SK-N-MC (cell line): Measurements from ENCODE around the gene MTRFR.
A peak's percentile ranks its signal among the peaks of the same experiment; 100 is the strongest.

Experiments used
- DNase-seq: peaks from one replicate; pipeline ENCODE4 v3.0.0-alpha.2; 2011; ENCODE audit warnings: low read depth, low spot score
- H3K27ac ChIP-seq: fragments of 200-600 bp; sonication (generic); 2 replicates; pipeline ENCODE4 v1.5.1; 2016; ENCODE audit warnings: mixed run types
- H3K36me3 ChIP-seq: fragments of 200-600 bp; sonication (generic); 2 replicates; pipeline ENCODE4 v1.6.1; 2017; ENCODE audit warnings: antibody characterized with exemption, low read length, mixed read lengths; ENCODE audit not compliant: insufficient read depth
- H3K4me3 ChIP-seq: fragments of 200-600 bp; sonication (generic); 2 replicates; pipeline ENCODE4 v1.5.1; 2016
- H3K9ac ChIP-seq: fragments of 200-600 bp; sonication (generic); 2 replicates; pipeline ENCODE4 v1.8.0; 2017; ENCODE audit warnings: mixed run types, mixed read lengths; ENCODE audit not compliant: insufficient read length
- H3K9me3 ChIP-seq: fragments of 200-600 bp; sonication (generic); 2 replicates; pipeline ENCODE4 v1.6.1; 2017; ENCODE audit warnings: low read depth, mild to moderate bottlenecking, antibody characterized with exemption, low read length, moderate library complexity, mixed read lengths
- EZH2 ChIP-seq: fragments of 200-600 bp; sonication (generic); IDR thresholded peaks from one replicate; pipeline ENCODE4 v1.6.1; 2017; ENCODE audit warnings: antibody characterized with exemption
- FOXP2 ChIP-seq: optimal IDR thresholded peaks from 2 replicates; pipeline ENCODE3; 2011; ENCODE audit warnings: mild to moderate bottlenecking, moderate library complexity; ENCODE audit not compliant: insufficient read depth; ENCODE audit errors: extremely low read length, control extremely low read depth
- POLR2AphosphoS5 ChIP-seq: IDR thresholded peaks from 2 replicates; pipeline ENCODE4 v1.6.1; 2012; ENCODE audit warnings: mild to moderate bottlenecking, low read depth, low read length, borderline replicate concordance

The MTRFR gene

DNA sequence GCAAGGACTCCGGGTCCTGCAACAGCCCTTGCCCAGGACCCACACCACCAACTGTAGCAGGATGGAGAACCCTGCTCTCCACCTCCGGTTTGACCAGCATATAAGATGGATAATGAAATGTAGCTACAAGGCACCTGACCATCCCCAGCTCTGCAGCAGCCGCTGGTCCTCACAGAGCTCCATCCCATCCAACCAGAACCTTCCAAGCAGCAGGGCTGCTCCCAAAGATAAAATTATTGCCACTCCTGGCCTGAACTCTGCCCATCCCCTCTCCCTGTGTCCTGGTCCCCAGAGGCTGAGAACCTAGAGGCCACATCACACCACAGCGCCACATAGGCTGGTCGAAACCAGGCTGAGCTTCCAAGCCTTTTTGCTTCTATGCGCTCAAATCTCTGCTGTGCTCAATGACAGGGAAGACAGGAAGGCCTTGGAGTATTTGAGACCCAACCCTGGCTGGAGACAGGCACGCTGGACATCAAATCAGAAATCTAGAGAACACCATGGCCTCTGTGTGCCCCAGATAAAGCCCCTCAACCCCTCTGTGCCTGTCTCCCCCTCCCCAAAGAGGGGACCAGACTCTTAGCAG, 34.2 kb downstream of the MTRFR start:
- no peak for TF ChIP-seq EZH2
- no peak for DNase-seq
- Histone ChIP-seq H3K27ac (no peak overlapping the region), H3K9ac (no peak overlapping the region), H3K9me3 (no peaks in the 10 kb centered on the region), H3K36me3 (peaks cover 3% of the 10 kb centered on the region; the same call in 1 of the 2 replicates), H3K4me3 (no peak overlapping the region)

DNA sequence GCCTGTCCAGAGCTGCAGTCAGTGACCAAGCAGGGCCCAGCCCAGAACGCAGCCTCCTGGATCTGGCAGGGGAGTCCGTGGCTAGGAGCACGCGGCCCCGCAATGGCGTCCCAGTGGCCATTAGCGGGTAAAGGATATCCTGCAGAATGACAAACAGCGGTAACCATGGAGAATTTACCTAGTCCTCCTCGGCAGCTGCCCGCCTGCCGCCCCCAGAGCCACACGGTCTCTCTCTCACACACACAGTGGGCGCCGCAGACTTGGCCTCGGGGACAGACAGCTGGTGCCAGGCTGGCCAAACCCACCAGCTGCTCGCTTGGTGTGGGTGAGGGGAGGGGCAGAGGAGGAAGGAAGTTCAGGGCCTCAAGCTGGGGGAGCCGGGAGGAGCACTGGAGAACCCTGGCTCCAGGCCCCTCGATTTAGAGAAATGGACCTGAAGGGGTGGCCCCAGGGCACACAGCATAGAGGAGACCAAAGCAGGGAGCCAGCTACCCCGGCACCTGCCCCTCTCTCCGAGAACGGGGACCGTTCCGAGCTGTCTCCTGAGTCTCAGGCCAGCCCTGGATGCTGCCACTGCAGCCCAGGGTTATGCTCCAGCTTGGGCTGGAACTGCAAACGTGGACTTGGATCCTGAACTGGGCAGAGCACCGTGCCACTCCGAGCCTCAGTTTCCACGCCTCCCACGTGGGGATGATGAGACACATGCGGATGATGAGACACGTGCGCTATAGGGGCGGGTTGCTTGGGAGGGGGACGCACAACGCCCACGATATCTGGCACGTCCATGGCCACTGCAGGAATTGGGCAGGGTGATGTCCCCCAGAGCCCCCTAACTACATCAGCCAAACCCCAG, 35.0 kb downstream of the MTRFR start:
- Histone ChIP-seq H3K27ac (no peak overlapping the region), H3K4me3 (no peak overlapping the region), H3K36me3 (peaks cover 3% of the 10 kb centered on the region; the same call in 1 of the 2 replicates), H3K9me3 (no peaks in the 10 kb centered on the region), H3K9ac (no peak overlapping the region)
- TF ChIP-seq EZH2 (no peak), POLR2AphosphoS5 (no peak)
- DNase-seq, result no peak

- no peak overlapping the region for H3K27ac ChIP-seq
- no peak overlapping the region for H3K4me3 ChIP-seq
- H3K36me3 ChIP-seq, result no peaks in the 10 kb centered on the region; the same call in 1 of the 2 replicates
- no peak overlapping the region for H3K9ac ChIP-seq
- no peaks in the 10 kb centered on the region for H3K9me3 ChIP-seq
- DNase-seq, result no peak
- no peak for TF ChIP-seq POLR2AphosphoS5
Measured at GRCh38 chr12:123268850-123269249, 35.6 kb downstream of the MTRFR start.

DNA sequence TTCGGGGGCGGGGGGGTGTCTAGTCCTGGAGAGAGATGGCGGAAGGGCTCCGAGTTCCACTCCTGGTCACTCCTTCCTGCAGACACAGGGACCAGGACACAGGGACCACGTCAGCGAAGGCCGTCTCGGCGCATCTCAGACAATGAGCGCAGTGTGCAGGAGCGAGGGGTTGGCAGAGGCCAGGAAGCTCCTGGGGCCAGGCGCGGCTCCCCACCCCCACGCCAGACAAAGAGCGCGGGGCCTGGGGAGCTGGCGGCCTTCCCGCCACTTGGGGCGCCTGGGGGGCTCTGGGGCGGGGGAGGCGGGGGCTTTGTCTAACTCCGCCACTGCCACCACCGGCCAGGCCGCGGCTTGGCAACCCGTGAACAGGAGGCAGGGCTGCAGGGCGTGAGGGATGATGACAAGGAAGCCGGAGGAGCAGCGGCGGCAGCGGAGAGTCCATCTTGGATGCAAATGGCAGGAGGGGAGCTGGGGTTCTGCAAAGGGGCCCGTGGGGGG, 36.2 kb downstream of the MTRFR start:
- no peak overlapping the region for H3K9ac ChIP-seq
- H3K36me3 ChIP-seq, result no peaks in the 10 kb centered on the region; the same call in 1 of the 2 replicates
- no peak overlapping the region for H3K27ac ChIP-seq
- H3K9me3 ChIP-seq, result no peaks in the 10 kb centered on the region
- no peak overlapping the region; the same call in 1 of the 2 replicates for H3K4me3 ChIP-seq
- DNase-seq, result no peak
- no peak for TF ChIP-seq POLR2AphosphoS5
- TF ChIP-seq FOXP2, result no peak
- TF ChIP-seq EZH2, result no peak

GRCh38 chr12:123269896-123270213, 36.6 kb downstream of the MTRFR start:
- no peak for DNase-seq
- peak overlapping the region; percentile 74 for H3K9ac ChIP-seq
- no peak overlapping the region for H3K27ac ChIP-seq
- H3K4me3 ChIP-seq, result peak overlapping the region; percentile 83
- no peaks in the 10 kb centered on the region for H3K9me3 ChIP-seq
- H3K36me3 ChIP-seq, result no peaks in the 10 kb centered on the region; the same call in 1 of the 2 replicates
- TF ChIP-seq POLR2AphosphoS5 (no peak), FOXP2 (no peak), EZH2 (no peak)

- TF ChIP-seq EZH2, result no peak
- no peak for TF ChIP-seq POLR2AphosphoS5
- TF ChIP-seq FOXP2, result no peak
- H3K36me3 ChIP-seq, result no peaks in the 10 kb centered on the region; the same call in 1 of the 2 replicates
- peak overlapping the region; percentile 74 for H3K9ac ChIP-seq
- no peak overlapping the region for H3K27ac ChIP-seq
- H3K9me3 ChIP-seq, result no peaks in the 10 kb centered on the region
- H3K4me3 ChIP-seq, result peak overlapping the region; percentile 83
- no peak for DNase-seq
Measured at GRCh38 chr12:123270214-123271000, 37.2 kb downstream of the MTRFR start.

GRCh38 chr12:123271001-123271668, 37.9 kb downstream of the MTRFR start:
- Histone ChIP-seq H3K36me3 (no peaks in the 10 kb centered on the region; the same call in 1 of the 2 replicates), H3K9ac (peak overlapping the region; percentile 74), H3K9me3 (no peaks in the 10 kb centered on the region), H3K27ac (no peak overlapping the region), H3K4me3 (peak overlapping the region; percentile 83)
- DNase-seq, result no peak
- TF ChIP-seq POLR2AphosphoS5 (no peak), EZH2 (no peak), FOXP2 (no peak)

DNA sequence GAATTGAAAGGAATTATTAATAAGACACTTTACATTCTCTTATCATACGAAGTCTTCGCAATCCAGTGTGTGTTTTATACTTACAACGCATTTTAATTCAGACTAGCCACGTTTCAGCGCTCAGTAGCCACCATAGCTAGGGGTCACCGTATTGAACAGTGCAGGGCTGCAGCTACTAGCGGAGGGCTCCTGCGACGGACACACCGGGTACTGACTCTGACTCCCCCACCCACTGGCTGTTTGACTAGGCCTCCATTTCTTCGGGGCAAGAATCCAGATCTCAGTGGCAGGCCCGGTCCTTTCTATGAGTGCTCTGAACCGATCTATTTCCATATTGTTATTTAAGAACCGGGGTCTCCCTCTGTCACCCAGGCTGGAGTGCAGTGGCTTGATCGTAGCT, 39.9 kb downstream of the MTRFR start:
- Histone ChIP-seq H3K36me3 (no peaks in the 10 kb centered on the region), H3K4me3 (no peak overlapping the region), H3K9ac (no peak overlapping the region), H3K27ac (no peak overlapping the region), H3K9me3 (no peaks in the 10 kb centered on the region)
- DNase-seq, result no peak
- TF ChIP-seq FOXP2 (no peak), EZH2 (no peak), POLR2AphosphoS5 (no peak)
